Stimulated activated CD4-positive, alpha-beta T cell treated with anti-CD3 and anti-CD28 coated beads, Interleukin-1b, Interleukin-23, amount 100 ng/mL, for 4 hours (primary cell): Measurements from ENCODE around the gene TSC2.
"Not testable (repeated sequence)": the region's sequence is repeated elsewhere in the genome, so short reads cannot be mapped to it uniquely, and the experiment has no call there.

Source experiments
- DNase-seq, 2 donors: peaks; one replicate each; pipeline ENCODE4 v3.0.0-alpha.2; 2020; ENCODE audit warnings: low read depth in 2 of 2

Gene TSC2

DNA sequence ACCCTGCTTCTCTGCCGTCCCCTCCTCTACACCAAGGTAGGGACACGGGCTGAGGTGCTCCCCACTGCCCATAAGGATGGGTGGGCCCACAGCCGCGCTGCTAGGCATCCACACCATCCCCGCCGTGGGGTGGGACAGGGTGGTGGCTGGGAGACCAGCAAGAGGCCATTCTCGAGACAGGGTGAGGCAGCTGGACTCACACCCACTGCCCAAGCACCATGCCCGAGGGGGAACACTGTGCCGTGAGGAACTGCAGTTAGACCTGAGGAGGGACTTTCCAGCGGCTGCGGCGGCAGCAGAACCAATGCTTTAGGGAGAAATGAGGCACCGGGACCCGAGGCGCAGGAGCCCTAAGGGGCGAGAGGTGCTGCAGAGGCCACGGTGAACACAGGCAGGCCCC is 74.6 kb downstream of the TSC2 start:
- no peak for DNase-seq

DNA sequence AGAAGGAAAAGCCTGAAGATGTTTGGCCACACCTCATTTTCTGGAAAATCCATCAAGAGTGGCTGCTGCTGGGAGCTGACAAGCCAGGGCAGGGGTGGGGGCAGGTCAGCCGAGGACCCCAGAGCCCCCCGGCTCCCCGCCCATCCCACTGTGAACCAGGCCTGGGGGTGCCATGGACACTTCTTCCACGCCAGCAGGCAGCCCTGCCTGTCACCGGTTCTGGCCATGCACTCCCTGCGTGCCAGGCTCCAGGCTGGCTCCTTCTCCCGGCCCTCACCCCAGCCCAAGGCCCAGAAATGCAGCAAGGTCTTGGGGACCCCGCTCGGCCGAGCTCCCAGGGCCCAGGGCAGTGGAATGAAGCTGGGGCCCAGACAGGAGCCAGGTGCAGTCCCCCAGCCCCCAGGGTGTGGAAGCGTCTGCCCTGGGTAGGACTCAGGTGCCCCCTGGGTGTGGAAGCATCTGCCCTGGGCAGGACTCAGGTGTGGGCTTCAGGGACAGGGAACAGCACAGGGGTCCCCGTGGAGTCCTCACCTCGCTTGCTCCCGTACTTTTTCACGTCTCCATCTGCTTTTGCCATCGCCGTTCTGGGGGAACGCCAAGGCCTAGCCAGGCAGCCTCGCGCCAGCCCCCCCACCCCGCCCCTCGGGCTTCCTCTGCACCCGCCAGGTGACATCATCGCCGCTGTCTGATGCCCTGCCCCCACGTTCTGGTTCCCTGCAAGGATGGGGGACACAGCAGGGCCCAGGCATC is 75.3 kb downstream of the TSC2 start:
- not testable (repeated sequence) for DNase-seq

DNA sequence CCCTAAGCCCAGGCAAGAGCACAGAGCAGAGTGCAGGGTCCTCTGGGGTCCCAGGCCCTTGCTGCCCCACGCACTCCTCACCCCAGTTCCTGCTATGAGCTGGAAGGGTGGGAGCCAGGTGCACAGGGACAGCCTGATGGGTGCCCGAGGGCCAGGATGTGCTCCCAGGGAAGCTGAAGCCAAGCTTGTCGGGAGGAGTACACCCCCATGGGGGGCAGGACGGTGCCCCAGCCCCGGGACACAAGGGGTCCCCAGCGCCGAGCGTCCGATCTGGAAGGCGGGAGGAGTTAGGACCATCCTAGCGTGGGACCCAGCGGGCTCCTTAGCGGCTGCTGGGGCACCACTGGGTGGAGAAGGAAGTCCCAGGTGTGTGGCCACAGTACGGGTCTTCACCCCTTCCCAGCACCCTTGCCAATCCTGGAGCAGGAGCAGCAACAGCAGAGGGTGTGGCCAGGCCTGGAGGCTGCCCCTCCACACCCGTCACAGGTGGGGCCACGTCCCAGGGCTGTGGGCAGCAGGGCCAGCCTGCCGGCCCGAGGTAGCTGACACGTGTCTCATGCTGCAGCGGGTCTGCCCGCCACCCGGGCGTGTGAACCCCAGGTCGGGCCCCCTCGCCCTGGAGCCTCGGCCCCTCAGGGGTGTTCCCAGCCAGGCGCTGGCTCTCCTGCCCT is 76.1 kb downstream of the TSC2 start:
- not testable (repeated sequence) for DNase-seq

DNA sequence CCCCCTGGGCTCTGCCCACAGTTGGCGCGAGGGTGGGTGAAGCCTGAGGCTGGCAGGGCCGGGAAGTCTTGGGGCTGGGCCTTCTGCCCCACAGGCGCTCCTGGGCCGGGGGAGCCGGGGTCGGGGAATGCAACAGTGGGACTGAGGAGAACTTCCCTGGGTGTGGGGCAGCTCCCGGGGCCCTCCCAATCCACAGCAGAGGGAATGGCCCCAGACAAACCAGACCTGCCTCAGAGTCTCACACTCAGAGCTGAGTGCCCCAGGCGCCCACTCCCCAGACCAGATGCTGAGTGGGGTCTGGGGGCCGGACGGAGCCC is 76.5 kb downstream of the TSC2 start:
- not testable (repeated sequence) for DNase-seq

DNA sequence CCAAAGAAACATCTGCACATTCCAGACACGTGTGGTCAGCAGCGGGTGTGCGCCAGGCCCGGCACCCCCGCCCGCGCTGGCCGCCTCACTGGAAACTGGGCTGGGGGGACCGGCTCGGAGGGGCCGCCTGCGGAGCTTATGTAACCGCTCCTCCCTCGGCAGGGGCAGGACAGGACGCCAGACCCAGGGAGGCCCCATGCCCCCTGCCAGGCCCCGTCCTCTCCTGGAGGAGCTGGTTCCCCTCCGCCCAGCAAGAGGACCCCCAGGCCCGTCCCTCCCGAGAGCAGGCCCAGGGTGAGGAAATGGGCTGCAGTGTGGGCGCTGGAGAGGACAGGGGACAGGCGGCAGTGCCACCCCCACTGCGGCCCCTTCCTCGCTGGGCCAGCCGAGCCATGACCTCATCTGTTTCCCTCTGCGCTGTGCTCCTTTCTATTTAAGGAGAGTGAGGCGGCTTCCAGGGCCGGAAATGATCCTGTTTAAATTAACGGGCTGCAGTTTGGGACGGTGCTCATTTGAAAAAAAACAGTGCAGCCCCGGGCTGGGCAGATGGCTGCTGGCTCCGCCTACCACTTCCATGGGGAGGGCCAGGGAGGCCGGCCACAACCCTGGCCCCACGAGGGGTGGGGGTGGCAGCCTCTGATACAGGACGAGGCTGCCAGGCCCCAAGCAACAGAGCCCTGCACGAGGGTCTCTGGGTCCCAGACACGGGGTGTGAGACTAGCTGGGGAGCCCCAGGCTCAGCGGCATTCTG is 77.1 kb downstream of the TSC2 start:
- not testable (repeated sequence) for DNase-seq

DNA sequence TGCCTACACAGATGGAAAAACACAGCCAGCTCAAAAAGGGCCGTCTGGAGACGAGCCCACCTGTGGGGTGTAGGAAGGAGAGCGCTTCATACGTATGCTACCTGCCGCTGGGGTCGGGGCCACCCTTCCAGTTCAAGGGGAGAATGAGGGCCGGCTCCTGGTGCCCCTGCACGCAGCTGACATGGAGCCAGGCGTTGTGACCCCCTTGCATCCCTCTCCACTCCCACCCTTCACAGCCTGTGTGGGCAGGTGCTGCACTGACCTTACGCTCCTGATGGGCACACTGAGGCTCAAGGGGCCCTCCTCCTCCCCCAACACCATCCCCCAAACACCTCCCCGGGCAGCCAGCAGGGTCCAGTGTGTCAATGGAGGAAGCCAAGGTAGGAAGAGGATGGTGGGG is 77.8 kb downstream of the TSC2 start:
- DNase-seq = not testable (repeated sequence)

DNA sequence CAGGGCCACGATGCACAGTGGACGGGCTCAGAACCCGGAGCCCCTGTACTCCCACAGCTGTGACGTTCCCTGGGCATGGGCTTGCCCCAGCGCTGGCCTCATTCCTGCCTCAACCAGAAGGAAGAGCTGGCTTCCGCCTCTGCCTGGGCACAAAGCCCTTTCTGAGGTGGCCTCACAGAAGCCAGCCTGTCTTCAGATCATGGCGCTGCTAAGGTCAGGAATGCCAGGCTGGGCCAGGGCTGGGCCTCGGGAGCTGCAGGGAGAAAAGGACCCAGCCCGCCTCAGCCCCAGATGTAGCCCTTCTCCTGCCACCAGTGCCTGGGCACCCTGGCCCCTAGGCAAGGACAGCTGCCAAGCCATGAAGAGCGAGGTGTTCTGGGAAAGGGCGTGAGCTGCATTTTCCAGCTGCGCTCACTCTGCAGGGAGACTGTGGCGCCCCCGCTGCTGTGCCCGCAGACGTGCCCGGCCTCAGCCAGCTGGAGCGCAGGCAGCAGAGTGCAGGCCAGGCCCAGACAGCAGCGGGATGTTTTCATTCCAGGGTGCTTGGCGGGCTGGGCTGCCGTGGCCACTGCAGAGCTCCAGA is 78.5 kb downstream of the TSC2 start:
- DNase-seq = not testable (repeated sequence)

DNA sequence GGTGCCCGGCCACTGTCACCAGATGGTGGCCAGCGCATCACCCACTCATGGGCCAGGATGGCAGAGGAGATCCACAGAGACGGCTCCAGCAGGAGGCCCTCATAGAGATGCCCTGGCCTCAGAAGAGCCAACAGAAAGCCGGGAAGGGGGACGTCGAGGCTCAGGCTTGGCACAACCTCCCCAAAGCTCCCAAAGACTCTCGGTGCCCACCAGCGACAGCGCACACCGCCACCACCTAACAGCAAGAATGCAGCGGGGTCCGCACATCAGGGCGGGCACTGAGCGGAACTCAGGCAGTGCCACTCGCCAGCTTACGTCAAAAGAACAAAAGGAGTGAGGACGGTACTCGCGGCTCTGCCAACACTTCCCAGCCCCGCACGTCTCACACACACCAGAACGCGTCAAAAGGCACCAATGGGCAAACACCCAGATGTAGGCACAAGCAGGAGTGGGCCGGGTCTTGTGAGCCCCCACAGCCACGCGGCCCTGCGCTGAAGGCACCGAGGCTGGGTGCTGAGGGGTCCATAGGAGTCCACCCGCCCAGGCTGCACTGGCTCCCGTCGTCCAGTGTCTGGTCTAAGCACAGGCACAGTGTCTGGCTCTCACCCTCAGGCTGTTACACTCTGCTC is 79.3 kb downstream of the TSC2 start:
- DNase-seq = not testable (repeated sequence)

DNA sequence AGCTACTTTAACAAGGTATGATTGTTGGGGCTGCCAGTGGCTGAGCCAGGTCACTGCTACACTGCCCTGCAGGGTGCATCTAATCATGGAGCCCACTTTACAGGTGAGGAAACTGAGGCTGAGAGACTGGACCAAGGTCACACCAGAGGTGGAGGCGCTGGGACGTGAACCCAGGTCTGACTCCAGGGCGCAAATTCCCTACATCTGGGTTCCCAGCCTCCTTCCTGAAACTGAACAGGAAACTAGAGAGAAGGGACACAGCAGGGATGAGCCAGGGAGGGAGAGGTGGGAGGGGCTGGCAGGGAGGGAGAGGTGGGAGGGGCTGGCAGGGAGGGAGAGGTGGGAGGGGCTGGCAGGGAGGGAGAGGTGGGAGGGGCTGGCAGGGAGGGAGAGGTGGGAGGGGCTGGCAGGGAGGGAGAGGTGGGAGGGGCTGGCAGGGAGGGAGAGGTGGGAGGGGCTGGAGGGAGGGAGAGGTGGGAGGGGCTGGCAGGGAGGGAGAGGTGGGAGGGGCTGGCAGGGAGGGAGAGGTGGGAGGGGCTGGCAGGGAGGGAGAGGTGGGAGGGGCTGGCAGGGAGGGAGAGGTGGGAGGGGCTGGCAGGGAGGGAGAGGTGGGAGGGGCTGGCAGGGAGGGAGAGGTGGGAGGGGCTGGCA is 80.0 kb downstream of the TSC2 start:
- DNase-seq = peak in 1 of 2 donors; percentile 19

DNA sequence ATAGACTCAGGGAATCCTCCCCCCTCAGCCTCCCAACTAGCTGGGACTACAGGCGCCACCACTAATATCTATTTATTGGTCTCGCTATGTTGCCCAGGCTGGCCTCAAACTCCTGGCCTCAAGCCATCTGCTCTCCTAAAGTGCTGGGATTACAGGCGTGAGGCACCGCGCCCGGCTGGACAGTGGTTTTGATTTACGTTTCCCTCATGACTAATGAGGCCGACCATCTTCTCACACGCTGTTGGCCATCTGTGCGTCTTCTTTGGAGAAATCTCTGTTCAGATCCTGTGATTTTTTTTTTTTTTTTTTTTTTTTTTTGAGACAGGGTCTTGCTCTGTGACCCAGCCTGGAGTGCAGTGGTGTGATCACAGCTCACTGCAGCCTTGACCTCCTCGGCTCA is 81.5 kb downstream of the TSC2 start:
- not testable (repeated sequence) for DNase-seq

DNA sequence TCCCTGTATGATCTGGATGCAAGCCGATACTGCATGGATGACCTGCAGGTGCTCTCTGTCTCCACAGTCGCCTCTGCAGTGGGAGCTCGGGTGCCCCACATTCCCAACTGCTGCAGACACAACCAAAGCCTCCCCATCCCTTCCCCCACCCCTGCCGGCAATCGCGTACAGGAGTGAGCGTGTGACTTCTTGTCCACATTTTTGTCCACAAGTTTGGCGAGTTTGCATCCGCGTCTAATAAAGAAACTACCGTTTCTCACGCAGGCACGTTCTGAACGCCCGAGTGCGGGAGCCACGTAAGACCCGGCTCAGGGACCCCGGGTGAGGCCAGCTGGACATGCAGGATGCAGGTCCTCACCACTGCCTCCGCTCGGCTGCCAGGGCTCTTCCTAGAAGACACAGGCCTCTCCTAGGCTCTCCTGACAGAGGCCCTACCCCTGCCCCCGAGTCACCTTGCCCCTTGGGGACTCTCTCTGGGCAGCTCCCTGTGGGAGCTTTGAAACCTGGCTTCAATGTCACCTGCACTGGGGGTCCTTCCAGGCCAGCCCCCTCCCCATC is 82.2 kb downstream of the TSC2 start:
- not testable (repeated sequence) for DNase-seq

DNA sequence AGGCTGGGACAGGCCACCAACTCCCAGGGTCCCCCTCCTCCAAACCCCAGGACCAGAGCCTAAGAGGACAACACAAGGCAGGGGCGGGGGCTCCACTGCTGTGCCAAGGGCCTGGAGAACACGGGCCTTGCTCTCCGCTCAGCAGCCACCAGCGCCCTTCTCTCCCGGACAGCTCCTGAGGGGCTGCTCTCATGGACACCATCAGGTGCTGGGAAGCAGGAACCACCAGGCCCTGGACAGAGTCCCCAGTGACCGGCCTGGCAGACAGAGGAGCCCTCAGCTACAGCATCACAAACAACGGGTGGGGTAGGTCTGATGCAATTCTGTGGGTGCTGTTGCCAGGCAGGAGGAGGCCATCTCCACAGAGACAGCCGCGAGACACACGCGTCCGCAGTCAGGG is 86.0 kb downstream of the TSC2 start:
- not testable (repeated sequence) for DNase-seq

DNA sequence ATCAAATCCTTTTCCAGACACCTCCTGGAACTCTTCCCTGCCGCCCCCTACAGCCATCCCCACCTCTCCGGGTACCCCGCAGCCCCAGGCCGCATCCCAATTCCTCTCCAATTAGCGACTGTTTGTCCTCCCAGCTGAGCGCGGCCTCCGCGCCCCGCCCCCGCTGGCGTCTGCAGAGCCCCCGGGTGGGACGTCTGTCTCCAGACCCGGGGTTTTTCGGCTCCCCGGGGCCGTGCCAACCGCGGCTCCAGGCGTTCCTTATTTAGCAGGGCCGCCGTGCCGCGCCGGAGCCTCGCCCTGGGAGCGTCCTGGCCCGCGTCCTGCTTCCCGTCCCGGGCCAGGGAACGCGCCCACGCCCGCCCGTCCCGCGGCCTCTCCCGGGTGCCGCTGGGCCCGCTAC is 87.3 kb downstream of the TSC2 start:
- not testable (repeated sequence) for DNase-seq

DNA sequence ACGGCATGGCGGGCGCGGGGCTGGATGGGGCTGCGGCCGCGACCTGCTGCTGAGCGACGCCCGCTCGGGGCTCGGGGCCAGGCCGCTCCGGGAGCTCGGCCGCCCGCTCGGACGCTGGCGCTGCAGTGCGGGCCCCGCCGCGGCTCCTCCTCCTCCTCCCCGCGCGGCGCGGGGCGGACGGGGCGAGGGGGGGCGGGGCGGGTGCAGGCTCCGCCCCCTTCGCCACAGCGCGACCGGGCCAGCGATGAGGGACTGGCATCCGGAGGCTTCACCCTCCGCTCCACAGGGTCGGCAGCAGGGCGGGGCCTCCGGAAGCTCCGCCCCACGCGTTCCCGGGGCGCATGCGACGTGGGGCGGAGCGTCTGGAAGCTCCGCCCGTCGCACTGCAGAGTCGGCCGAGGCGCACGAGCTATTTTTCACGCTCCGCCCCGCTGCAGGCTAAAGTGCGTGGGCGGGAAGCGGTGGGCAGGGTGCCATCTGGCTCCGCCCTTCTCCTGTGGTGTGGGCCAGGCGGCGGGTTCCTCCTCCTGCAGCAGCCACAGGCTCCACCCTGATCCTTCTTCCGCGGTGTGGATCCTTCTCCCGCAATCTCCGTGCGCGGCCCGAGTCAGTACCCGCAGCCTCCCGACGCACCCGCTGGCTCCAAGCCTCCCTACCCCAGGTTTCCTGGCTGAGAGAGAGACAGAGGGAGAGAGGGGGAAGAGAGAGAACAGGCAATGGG is 88.1 kb downstream of the TSC2 start, which contains the start of gene PKD1:
Gene PKD1, minus strand, starts transcription at position 129 of the 721 bp plus-strand sequence. CDS start 209 bp downstream, outside the sequence.
- DNase-seq = peak; percentile 98 to 100
